ENCODE measurements around the gene HOXC4. TPM values are rescaled to one million over a fixed set of nuclear protein-coding genes. Genes with fewer than 3 reads are reported as not detected.
A peak's percentile ranks its signal among the peaks of the same experiment; 100 is the strongest.

HOXC4 gene
- total RNA-seq, 1 donor from 2014 or later, result 1.3 TPM

DNA sequence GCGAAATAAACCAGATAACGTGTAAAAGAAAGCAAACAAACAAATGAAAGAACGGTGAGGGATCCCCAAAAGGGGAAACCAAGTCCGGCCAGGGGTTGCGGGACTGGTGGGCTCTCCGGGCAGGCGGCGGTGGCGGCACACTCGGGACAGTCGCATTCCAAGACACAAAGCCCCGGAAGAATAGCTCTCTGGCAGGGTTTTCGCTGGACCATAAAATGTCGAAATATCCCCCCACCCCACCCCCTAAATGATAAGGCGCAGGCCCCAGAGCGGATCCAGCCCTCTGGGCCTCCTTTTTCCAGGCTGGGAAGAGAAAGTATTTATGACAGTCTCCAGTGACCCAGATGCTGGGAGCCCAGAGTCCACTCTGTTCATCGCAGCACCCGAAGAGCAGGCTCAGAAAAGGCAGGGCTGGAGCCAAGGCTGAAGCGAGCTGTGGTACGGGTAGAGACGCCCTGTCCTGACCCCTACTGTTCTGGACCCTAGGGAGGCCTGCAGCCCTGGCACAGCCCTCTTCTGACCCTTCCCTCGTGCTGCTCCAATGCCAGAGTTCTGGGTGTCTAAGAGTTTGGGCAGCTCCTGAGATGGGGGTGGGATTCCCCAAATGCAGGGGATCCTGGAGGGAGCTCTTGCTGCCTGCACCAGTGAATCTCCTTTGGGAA, 46.9 kb upstream of the HOXC4 start:
- DNase-seq (ENCODE audit: low read depth), result no peak
- Histone ChIP-seq H3K36me3 (ENCODE audit: control insufficient read depth, insufficient read depth, low read length) (no peaks in the 10 kb centered on the region), H3K27me3 (ENCODE audit: control insufficient read depth, insufficient read depth, low read length) (peaks cover 22% of the 10 kb centered on the region), H3K4me3 (ENCODE audit: low read depth, low read length) (peak overlapping the region; percentile 10)
- TF ChIP-seq, protein P1, sequence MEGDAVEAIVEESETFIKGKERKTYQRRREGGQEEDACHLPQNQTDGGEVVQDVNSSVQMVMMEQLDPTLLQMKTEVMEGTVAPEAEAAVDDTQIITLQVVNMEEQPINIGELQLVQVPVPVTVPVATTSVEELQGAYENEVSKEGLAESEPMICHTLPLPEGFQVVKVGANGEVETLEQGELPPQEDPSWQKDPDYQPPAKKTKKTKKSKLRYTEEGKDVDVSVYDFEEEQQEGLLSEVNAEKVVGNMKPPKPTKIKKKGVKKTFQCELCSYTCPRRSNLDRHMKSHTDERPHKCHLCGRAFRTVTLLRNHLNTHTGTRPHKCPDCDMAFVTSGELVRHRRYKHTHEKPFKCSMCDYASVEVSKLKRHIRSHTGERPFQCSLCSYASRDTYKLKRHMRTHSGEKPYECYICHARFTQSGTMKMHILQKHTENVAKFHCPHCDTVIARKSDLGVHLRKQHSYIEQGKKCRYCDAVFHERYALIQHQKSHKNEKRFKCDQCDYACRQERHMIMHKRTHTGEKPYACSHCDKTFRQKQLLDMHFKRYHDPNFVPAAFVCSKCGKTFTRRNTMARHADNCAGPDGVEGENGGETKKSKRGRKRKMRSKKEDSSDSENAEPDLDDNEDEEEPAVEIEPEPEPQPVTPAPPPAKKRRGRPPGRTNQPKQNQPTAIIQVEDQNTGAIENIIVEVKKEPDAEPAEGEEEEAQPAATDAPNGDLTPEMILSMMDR (IDR thresholded peaks at IDR 0.05; ENCODE audit: insufficient read depth, low read length, poor library complexity, severe bottlenecking), result no peak

DNA sequence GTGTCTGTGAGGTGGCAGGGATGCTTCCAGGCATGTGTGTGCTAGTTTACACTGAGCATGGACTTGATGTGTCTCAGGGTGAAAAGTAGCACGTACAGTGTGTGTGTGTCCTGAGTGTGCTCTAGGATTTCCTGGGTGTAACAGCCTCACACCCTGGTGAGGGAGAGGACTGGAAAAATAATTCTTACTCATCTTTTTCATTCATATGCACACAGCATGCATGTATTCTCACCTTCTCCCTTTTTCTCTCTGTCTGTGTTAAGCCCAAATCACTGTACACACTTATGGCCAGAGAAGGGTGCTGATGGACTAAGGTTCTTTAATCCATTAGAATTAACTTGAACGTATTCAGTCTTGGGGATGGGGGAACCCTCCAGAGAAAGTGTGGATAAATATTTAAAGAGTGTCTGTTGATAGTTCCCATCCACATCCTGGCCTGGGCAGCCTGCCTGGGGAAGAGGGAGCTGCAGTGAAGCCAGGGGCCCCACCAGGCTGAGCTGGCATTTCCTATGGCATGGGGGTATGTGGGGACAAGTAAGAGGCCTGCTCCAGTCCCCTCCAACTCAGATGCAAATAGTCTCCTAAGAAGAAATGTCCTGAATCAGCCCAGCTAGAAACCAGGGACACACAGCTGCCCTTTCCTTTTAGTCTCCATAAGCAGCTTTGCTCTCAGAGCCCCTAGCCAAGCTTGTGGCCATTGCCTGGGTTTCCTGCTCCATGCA, 45.9 kb upstream of the HOXC4 start:
- no peak for DNase-seq (ENCODE audit: low read depth)
- Histone ChIP-seq H3K36me3 (ENCODE audit: control insufficient read depth, insufficient read depth, low read length) (no peaks in the 10 kb centered on the region), H3K27me3 (ENCODE audit: control insufficient read depth, insufficient read depth, low read length) (peaks cover 22% of the 10 kb centered on the region), H3K4me3 (ENCODE audit: low read depth, low read length) (no peak overlapping the region)
- TF ChIP-seq, protein P1 (IDR thresholded peaks at IDR 0.05; ENCODE audit: insufficient read depth, low read length, poor library complexity, severe bottlenecking), result no peak

DNA sequence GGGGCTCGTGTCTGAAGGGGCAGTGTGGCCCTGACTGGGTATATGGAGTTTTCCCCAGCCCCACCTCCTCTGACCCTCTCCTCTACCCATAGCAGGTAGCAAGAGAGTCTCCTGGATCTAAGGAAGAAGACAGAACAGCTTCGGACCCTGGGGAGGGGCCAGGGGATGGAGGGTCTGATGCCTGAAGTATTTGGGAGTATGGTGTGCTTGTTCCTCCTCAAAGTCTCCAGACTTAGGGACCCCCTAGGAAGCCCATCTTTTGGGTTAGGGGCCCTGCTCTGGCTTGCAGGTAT, 45.4 kb upstream of the HOXC4 start:
- no peak for DNase-seq (ENCODE audit: low read depth)
- H3K4me3 ChIP-seq (ENCODE audit: low read depth, low read length), result no peak overlapping the region
- peaks cover 22% of the 10 kb centered on the region for H3K27me3 ChIP-seq (ENCODE audit: control insufficient read depth, insufficient read depth, low read length)

DNA sequence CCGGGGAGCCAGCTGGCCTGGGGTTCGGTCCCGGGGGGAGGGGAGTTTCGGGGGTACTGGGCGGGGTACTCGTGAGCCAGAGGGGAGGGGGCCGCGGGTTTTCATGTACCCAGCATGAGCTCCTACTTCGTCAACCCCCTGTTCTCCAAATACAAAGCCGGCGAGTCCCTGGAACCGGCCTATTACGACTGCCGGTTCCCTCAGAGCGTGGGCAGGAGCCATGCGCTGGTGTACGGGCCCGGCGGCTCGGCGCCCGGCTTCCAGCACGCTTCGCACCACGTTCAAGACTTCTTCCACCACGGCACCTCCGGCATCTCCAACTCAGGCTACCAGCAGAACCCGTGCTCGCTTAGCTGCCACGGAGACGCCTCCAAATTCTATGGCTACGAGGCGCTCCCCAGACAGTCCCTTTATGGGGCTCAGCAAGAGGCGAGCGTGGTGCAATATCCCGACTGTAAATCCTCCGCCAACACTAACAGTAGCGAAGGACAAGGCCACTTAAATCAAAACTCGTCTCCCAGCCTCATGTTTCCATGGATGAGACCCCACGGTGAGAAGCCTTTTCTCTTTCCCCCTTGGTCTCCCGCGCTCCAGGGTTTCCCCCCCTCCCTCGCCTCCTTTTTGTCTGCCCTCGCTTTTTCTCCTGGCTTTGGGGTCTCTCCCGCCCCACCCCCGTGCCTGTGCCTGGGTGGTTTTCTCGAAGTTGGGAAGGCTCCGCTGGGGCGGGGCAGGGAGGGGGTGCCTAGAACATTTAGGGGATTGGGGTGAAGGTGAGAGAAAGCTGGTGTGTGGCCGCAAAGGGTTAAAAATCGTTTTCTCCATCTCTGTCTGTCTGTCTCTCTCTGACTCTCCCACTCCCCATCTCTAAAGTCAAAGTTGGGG, 44.2 kb upstream of the HOXC4 start:
- DNase-seq (ENCODE audit: low read depth), result no peak
- Histone ChIP-seq H3K36me3 (ENCODE audit: control insufficient read depth, insufficient read depth, low read length) (no peaks in the 10 kb centered on the region), H3K27me3 (ENCODE audit: control insufficient read depth, insufficient read depth, low read length) (peaks cover 24% of the 10 kb centered on the region), H3K4me3 (ENCODE audit: low read depth, low read length) (peak overlapping the region; percentile 41)
- TF ChIP-seq, protein P1 (IDR thresholded peaks at IDR 0.05; ENCODE audit: insufficient read depth, low read length, poor library complexity, severe bottlenecking), result no peak

More for the DNA sequence above, 45.4 kb upstream of the HOXC4 start:
- TF ChIP-seq, protein P1 (IDR thresholded peaks at IDR 0.05; ENCODE audit: insufficient read depth, low read length, poor library complexity, severe bottlenecking), result no peak
- no peaks in the 10 kb centered on the region for H3K36me3 ChIP-seq (ENCODE audit: control insufficient read depth, insufficient read depth, low read length)

DNA sequence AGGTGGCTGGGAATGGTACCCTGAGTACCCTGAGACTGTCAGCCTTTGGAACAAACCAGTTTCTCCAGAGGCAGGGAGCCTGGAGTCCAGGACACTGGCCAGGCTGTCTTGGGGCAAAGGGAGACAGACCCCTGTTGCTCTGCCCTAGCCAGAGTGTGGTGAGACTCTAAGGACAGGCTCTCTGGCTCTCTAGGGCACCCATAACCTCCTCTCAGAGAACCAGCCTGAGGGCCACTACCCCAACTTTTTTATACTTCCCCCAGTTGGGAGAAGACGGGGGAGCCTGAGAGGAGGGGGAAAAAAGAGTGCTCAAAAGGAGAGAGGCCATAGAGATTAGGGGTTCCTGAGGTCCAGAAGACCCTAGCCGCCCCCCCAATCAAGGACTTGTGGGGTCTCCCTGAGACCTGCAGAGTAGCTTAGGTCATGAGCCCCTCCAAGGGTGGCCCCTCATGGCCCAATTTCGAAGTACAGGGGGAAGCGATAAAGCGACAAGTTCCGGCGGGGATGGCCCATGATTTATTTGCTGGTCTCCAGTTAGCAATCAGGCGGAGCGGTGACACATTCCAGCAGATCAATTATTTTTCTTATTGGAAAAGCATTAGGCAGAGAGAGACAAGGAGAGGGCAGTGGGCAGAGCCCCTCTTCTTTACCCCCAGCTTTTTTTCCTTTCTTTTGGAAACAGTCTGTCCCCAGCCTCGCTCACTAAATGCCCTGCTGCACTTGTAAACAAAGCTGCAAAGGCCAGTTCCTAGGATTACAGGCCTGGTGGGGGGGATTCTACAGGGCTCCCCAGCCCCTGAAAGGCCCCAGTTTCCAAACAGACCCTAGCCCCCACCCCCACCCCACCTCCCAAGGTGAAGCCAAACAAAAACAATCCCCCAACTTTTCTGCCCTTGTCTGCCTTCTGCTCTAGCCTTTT, 43.3 kb upstream of the HOXC4 start:
- DNase-seq (ENCODE audit: low read depth), result no peak
- Histone ChIP-seq H3K36me3 (ENCODE audit: control insufficient read depth, insufficient read depth, low read length) (no peaks in the 10 kb centered on the region), H3K4me3 (ENCODE audit: low read depth, low read length) (no peak overlapping the region), H3K27me3 (ENCODE audit: control insufficient read depth, insufficient read depth, low read length) (peaks cover 26% of the 10 kb centered on the region)
- TF ChIP-seq, protein P1 (IDR thresholded peaks at IDR 0.05; ENCODE audit: insufficient read depth, low read length, poor library complexity, severe bottlenecking), result no peak
